Fibroblast of peridontal ligament (primary cell): ENCODE results near the gene CILP.

ENCODE experiments used
- DNase-seq: peaks from one replicate; pipeline ENCODE4 v3.0.0-alpha.2; 2010; ENCODE audit errors: extremely low read depth

Gene CILP

DNA sequence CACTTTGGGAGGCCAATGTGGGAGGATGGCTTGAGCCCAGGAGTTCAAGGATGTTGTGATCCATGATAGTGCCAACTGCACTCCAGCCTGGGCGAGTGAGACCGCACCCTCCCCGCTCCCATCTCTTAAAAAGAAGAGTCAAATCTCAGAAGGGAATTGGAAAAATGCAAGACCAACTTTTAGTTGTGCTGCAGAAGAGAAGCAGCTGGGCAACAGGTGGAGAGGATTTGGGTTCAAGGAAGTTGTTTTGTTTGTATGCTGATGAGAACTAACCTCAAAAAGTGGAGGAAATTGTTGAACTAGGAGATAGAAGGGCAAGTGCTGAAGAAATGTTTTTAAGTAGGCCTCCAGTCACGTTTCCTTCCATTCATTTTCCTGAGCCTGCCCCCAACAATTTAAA is 64.8 kb downstream of the CILP start:
- no peak for DNase-seq
